Neuronal stem cell (in vitro differentiated cells): Measurements from ENCODE around the gene TTC13.

Experiments used
- DNase-seq: peaks from one replicate; pipeline ENCODE4 v3.0.0-alpha.2; 2013; ENCODE audit warnings: low spot score
- H2AFZ ChIP-seq: one replicate; pipeline ENCODE4 v1.6.1; 2013; ENCODE audit warnings: mild to moderate bottlenecking, low read length, inconsistent platforms
- H2AK5ac ChIP-seq: 2 replicates; pipeline ENCODE4 v1.6.1; 2013; ENCODE audit warnings: low read depth, mild to moderate bottlenecking, inconsistent platforms, low read length, moderate library complexity, mixed read lengths
- H2BK120ac ChIP-seq: 2 replicates; pipeline ENCODE4 v1.6.1; 2013; ENCODE audit warnings: low read depth, mild to moderate bottlenecking, inconsistent platforms, low read length, moderate library complexity, mixed read lengths
- H2BK12ac ChIP-seq: one replicate; pipeline ENCODE4 v1.6.1; 2013; ENCODE audit warnings: low read length, inconsistent platforms
- H2BK15ac ChIP-seq: 2 replicates; pipeline ENCODE4 v1.6.1; 2013; ENCODE audit warnings: mild to moderate bottlenecking, low read length, inconsistent platforms, mixed read lengths
- H2BK5ac ChIP-seq: one replicate; pipeline ENCODE4 v1.6.1; 2013; ENCODE audit warnings: inconsistent platforms, mild to moderate bottlenecking, low read length, moderate library complexity
- H3K14ac ChIP-seq: one replicate; pipeline ENCODE4 v1.6.1; 2013; ENCODE audit warnings: low read length, inconsistent platforms
- H3K18ac ChIP-seq: 2 replicates; pipeline ENCODE4 v1.6.1; 2013; ENCODE audit warnings: low read length, inconsistent platforms
- H3K23ac ChIP-seq: 2 replicates; pipeline ENCODE4 v1.6.1; 2013; ENCODE audit warnings: low read depth, mild to moderate bottlenecking, mixed read lengths, low read length, inconsistent platforms; ENCODE audit not compliant: poor library complexity
- H3K27ac ChIP-seq: replicated peaks from 3 replicates; pipeline ENCODE4 v1.5.1; 2013; ENCODE audit warnings: low read length, inconsistent platforms
- H3K27me3 ChIP-seq, 3 experiments: 2 replicates each; pipeline ENCODE4 v1.6.1; 2013; ENCODE audit warnings: low read length in 3 of 3, mild to moderate bottlenecking in 2 of 3, inconsistent platforms in 1 of 3, low read depth in 1 of 3, mixed read lengths in 1 of 3, moderate library complexity in 1 of 3; ENCODE audit not compliant: control insufficient read depth in 3 of 3, insufficient read depth in 3 of 3
- H3K36me3 ChIP-seq, 2 donors: replicated peaks in 1 of 2; 2 replicates each; pipeline ENCODE4 v1.6.1; 2013; ENCODE audit warnings: low read length in 2 of 2; ENCODE audit not compliant: control insufficient read depth in 2 of 2, insufficient read depth in 2 of 2
- H3K4ac ChIP-seq: 2 replicates; pipeline ENCODE4 v1.6.1; 2013; ENCODE audit warnings: inconsistent platforms, mild to moderate bottlenecking, low read length, moderate library complexity
- H3K4me1 ChIP-seq, 2 donors: 1 replicate in 1 of 2; 2 replicates in 1 of 2; pipeline ENCODE4 v1.6.1; 2013; ENCODE audit warnings: low read length in 2 of 2, low read depth in 1 of 2; ENCODE audit not compliant: control insufficient read depth in 2 of 2, insufficient read depth in 1 of 2
- H3K4me2 ChIP-seq: one replicate; pipeline ENCODE4 v1.6.1; 2013; ENCODE audit warnings: mild to moderate bottlenecking, low read length, inconsistent platforms; ENCODE audit not compliant: insufficient read depth, poor library complexity, severe bottlenecking
- H3K4me3 ChIP-seq, 2 donors: 2 replicates each; pipeline ENCODE4 v1.5.1; 2013; ENCODE audit warnings: low read length in 2 of 2, mild to moderate bottlenecking in 2 of 2, inconsistent platforms in 1 of 2, moderate library complexity in 1 of 2
- H3K79me1 ChIP-seq: one replicate; pipeline ENCODE4 v1.6.1; 2013; ENCODE audit warnings: low read depth, mild to moderate bottlenecking, inconsistent platforms, low read length, moderate library complexity
- H3K9ac ChIP-seq: one replicate; pipeline ENCODE4 v1.6.1; 2013; ENCODE audit warnings: mild to moderate bottlenecking, low read depth, low read length, inconsistent platforms; ENCODE audit not compliant: poor library complexity
- H3K9me3 ChIP-seq, 2 donors: replicated peaks in 1 of 2; 2 replicates each; pipeline versions ENCODE3 to v1.6.1; 2013; ENCODE audit warnings: low read length in 2 of 2, mild to moderate bottlenecking in 2 of 2, inconsistent platforms in 1 of 2, low read depth in 1 of 2, mixed read lengths in 1 of 2, moderate library complexity in 1 of 2; ENCODE audit not compliant: control insufficient read depth in 2 of 2, insufficient read depth in 1 of 2
- H4K8ac ChIP-seq: one replicate; pipeline ENCODE4 v1.6.1; 2013; ENCODE audit warnings: low read depth, mild to moderate bottlenecking, inconsistent platforms, low read length, moderate library complexity
- H4K91ac ChIP-seq: one replicate; pipeline ENCODE4 v1.6.1; 2013; ENCODE audit warnings: low read length, low read depth, mild to moderate bottlenecking, inconsistent platforms; ENCODE audit not compliant: poor library complexity
- WGBS, 2 donors: extraction: QIAGEN DNeasy Blood & Tissue Kit; methylation state at CpG; one replicate each; pipeline ENCODE4 v1.1.7; 2013; ENCODE audit warnings: missing lambda C conversion rate in 2 of 2, mixed read lengths in 1 of 2; ENCODE audit not compliant: insufficient read length in 2 of 2, insufficient replicate concordance in 1 of 2; ENCODE audit errors: extremely low coverage in 2 of 2; 5-methylcytosine and 5-hydroxymethylcytosine counted together

Gene TTC13

DNA sequence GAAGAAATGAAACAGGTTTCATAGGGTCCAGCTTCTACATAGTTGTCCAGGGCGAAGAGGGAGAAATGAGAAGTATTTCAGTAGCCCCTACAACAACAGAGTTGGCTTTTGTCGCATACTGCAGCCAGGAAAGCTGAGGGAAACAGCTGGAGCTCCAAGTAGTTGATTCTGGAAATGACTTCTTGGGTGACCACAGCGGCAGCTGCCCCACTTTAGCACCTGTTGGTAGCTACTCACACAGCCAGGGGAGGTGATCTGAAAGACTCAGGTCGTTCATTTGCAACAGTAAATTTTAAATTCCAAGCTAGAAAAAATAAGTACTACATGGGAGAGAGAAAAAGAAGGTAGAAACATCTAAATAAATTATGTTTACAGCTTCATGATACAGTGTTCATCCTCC is 2.3 kb downstream of the TTC13 start:
- Histone ChIP-seq H4K8ac (no peak overlapping the region), H2AFZ (no peak overlapping the region), H3K18ac (no peak overlapping the region), H4K91ac (no peak overlapping the region), H3K14ac (no peak overlapping the region), H3K9me3 (no peaks in the 10 kb centered on the region), H3K4ac (no peak overlapping the region), H2BK12ac (no peak overlapping the region), H2AK5ac (no peak overlapping the region), H3K9ac (no peak overlapping the region), H2BK15ac (no peak overlapping the region), H3K27me3 (no peaks in the 10 kb centered on the region), H2BK120ac (no peak overlapping the region), H3K27ac (no peak overlapping the region), H2BK5ac (no peak overlapping the region), H3K79me1 (peaks cover 5% of the 10 kb centered on the region), H3K23ac (no peak overlapping the region), H3K36me3 (peaks cover 10 to 18% of the 10 kb centered on the region in 2 donors), H3K4me2 (no peak overlapping the region), H3K4me3 (no peak overlapping the region), H3K4me1 (peaks cover 2 to 5% of the 10 kb centered on the region in 2 donors)
- DNase-seq = no peak
- no CpG with 5 or more reads among the region's 4 CpGs for whole genome bisulfite sequencing, 2 donors

DNA sequence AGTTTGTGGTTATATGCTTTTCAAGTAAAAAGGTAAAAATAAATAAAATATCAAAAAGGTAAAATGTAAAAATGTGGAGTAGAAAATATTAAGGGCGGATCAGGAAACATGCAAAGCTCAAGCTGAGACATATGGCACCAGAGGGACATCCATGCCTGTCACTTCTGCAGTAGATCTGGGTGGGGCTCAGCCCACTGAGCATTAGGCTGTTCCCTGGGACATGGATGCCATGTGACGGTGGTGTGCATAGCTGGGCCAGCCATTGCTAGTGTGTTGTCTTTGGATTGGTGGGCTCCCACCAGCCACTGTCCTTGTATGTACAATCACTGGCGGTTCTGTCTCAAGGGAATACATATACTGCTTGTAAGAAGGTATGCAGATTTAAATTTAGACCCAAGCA is 3.0 kb downstream of the TTC13 start:
- Histone ChIP-seq H3K9ac (no peak overlapping the region), H3K23ac (no peak overlapping the region), H4K91ac (no peak overlapping the region), H3K14ac (no peak overlapping the region), H2BK120ac (no peak overlapping the region), H3K79me1 (peaks cover 5% of the 10 kb centered on the region), H4K8ac (no peak overlapping the region), H3K18ac (no peak overlapping the region), H3K27me3 (no peaks in the 10 kb centered on the region), H3K4me3 (no peak overlapping the region), H3K27ac (no peak overlapping the region), H2AK5ac (no peak overlapping the region), H2BK15ac (no peak overlapping the region), H2AFZ (no peak overlapping the region), H3K4me1 (peaks cover 2 to 5% of the 10 kb centered on the region in 2 donors), H3K36me3 (peaks cover 10% of the 10 kb centered on the region in 2 donors), H3K4me2 (no peak overlapping the region), H2BK5ac (no peak overlapping the region), H3K9me3 (no peaks in the 10 kb centered on the region), H3K4ac (no peak overlapping the region), H2BK12ac (no peak overlapping the region)
- DNase-seq = no peak
- no CpG with 5 or more reads among the region's 3 CpGs for WGBS, 2 donors

DNA sequence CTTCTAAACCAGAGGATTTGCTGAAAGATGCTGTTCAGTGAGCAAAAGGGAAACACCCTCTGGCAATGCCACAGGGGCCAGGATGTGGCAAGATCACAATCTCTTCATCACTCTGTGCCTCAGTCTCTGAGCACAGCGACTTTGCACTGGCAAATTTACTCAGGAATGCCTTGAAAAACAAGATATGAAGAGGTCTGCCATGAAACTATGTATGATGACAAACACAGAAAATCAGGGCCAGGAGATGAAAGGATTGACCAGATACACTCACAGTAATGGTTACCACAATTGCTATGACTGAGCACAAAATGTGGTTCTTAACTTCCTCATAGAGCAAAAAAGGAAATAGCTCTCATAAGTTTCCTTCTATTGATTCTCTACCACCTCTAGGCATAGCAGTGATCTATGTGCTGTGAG is 5.8 kb downstream of the TTC13 start:
- Histone ChIP-seq H3K4ac (no peak overlapping the region), H3K23ac (no peak overlapping the region), H3K9ac (no peak overlapping the region), H2BK12ac (no peak overlapping the region), H2AFZ (no peak overlapping the region), H3K4me2 (no peak overlapping the region), H4K91ac (no peak overlapping the region), H3K27ac (no peak overlapping the region), H3K79me1 (peaks cover 5% of the 10 kb centered on the region), H3K4me1 (peaks cover 2 to 5% of the 10 kb centered on the region in 2 donors), H2BK120ac (no peak overlapping the region), H4K8ac (no peak overlapping the region), H2BK5ac (no peak overlapping the region), H3K36me3 (peaks cover 10 to 12% of the 10 kb centered on the region in 2 donors), H3K4me3 (no peak overlapping the region), H3K14ac (no peak overlapping the region), H3K27me3 (no peaks in the 10 kb centered on the region), H2BK15ac (no peak overlapping the region), H3K18ac (no peak overlapping the region), H2AK5ac (no peak overlapping the region), H3K9me3 (no peaks in the 10 kb centered on the region)
- WGBS, 2 donors = no CpG with 5 or more reads among the region's 1 CpG
- no peak for DNase-seq

DNA sequence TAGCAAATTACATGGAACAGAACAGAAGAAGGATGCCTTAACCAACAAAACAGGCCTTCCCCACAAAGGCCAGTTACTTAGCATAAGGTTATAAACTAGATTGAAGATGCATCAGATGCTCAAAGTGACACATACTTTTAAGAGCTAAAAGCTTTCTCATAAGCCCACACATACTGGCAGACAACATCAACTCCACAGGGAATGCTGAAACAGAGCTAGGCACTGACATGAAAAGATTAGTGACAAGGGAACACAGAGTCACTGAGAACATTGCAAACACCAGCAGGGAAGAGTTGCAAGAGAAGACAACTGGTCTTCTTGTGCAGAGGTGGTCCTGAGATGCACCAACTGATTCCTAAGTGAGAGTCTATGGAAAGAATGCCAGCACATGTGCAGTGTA is 6.9 kb downstream of the TTC13 start:
- Histone ChIP-seq H2BK15ac (no peak overlapping the region), H3K36me3 (peaks cover 10 to 12% of the 10 kb centered on the region in 2 donors), H3K4me1 (no peaks in the 10 kb centered on the region), H3K79me1 (peaks cover 2% of the 10 kb centered on the region), H3K4me3 (no peak overlapping the region), H3K9ac (no peak overlapping the region), H3K27ac (no peak overlapping the region), H3K4me2 (no peak overlapping the region), H4K8ac (no peak overlapping the region), H3K14ac (no peak overlapping the region), H3K27me3 (no peaks in the 10 kb centered on the region), H2AK5ac (no peak overlapping the region), H3K9me3 (no peaks in the 10 kb centered on the region), H3K23ac (no peak overlapping the region), H3K4ac (no peak overlapping the region), H2AFZ (no peak overlapping the region), H3K18ac (no peak overlapping the region), H4K91ac (no peak overlapping the region), H2BK5ac (no peak overlapping the region), H2BK120ac (no peak overlapping the region), H2BK12ac (no peak overlapping the region)
- no peak for DNase-seq
